ENCODE results near the gene STX1A.

DNA sequence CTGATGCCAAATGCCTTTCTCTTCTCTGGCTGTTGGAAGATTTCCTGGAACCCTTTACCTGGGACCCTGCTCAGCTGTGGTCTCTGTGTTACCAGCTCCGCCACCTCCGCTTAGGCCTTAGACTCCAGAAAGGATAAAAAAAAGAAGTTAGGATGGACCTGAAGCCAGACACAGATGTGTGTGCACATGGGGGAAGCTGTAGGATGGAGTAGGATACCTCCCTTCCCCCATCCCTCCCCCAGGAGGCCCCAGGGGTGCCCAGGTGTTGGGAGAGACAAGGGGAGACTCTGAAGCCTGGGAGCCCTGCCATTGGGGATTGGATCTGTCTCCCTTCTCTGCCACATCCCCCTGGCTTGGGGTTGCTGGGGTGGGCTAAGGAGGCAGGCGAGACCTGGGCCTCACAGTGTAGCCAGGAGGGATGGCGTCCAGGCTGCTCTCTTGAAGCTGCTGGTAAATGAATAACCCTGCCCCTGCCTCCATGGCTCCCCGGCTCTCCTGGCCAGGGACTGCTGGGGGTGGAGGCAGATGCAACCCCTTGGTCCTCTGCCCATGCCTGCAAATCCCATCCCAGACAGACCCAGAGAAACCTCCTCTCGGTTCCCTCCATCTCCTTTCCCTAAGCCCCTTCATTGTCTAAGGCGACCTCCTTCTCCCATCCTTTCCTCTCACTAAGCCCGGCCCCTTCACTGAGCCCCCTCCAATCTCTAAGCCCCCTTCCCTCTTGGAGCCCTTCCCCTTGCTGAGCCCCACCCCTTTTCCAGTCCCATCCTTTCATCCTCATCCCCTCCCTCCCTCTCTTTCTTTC is 42.6 kb upstream of the STX1A start:
- TF ChIP-seq POLR2A (IDR thresholded peaks at IDR 0.05; ENCODE audit: low read length) (no peak), GATA1 (IDR thresholded peaks at IDR 0.05; ENCODE audit: low read depth, low read length) (no peak)

Data from erythroblast (primary cell).